KOPT-K1 (cell line): Measurements from ENCODE around the gene CLBA1.
"Not testable (repeated sequence)": the region's sequence is repeated elsewhere in the genome, so short reads cannot be mapped to it uniquely, and the experiment has no call there.

Experiments
- H3K27ac ChIP-seq: fragments of 200-600 bp; sonication (generic); 2 replicates; pipeline ENCODE4 v1.5.1; 2016; ENCODE audit warnings: antibody characterized with exemption, mild to moderate bottlenecking, low read depth, low read length; ENCODE audit not compliant: poor library complexity, severe bottlenecking
- H3K36me3 ChIP-seq: fragments of 200-600 bp; sonication (generic); 2 replicates; pipeline ENCODE4 v1.5.1; 2017; ENCODE audit warnings: antibody characterized with exemption, mild to moderate bottlenecking, low read length, moderate library complexity; ENCODE audit not compliant: insufficient read depth
- H3K9me3 ChIP-seq: fragments of 200-600 bp; sonication (generic); 2 replicates; pipeline ENCODE4 v1.5.1; 2017; ENCODE audit warnings: antibody characterized with exemption, low read length, mild to moderate bottlenecking; ENCODE audit not compliant: insufficient read depth, poor library complexity, severe bottlenecking

CLBA1 gene

GRCh38 chr14:104944436-104945205, 41.0 kb upstream of the CLBA1 start:
- not testable (repeated sequence) for H3K9me3 ChIP-seq, H3K36me3 ChIP-seq, H3K27ac ChIP-seq

- not testable (repeated sequence) for H3K9me3 ChIP-seq, H3K27ac ChIP-seq, H3K36me3 ChIP-seq
Measured at GRCh38 chr14:104945266-104945665, 40.3 kb upstream of the CLBA1 start.

- not testable (repeated sequence) for H3K9me3 ChIP-seq, H3K36me3 ChIP-seq, H3K27ac ChIP-seq
Measured at GRCh38 chr14:104945986-104946965, 39.3 kb upstream of the CLBA1 start.

- H3K27ac ChIP-seq, H3K9me3 ChIP-seq, H3K36me3 ChIP-seq: not testable (repeated sequence)
Measured at GRCh38 chr14:104947201-104947600, 38.4 kb upstream of the CLBA1 start.

- not testable (repeated sequence) for H3K9me3 ChIP-seq, H3K27ac ChIP-seq, H3K36me3 ChIP-seq
Measured at GRCh38 chr14:104947881-104948735, 37.5 kb upstream of the CLBA1 start.

GRCh38 chr14:104948736-104949031, 36.9 kb upstream of the CLBA1 start:
- no peaks in the 10 kb centered on the region for H3K36me3 ChIP-seq
- H3K27ac ChIP-seq: no peak overlapping the region

GRCh38 chr14:104949406-104949955, 36.1 kb upstream of the CLBA1 start:
- H3K9me3 ChIP-seq, H3K36me3 ChIP-seq, H3K27ac ChIP-seq: not testable (repeated sequence)

More at GRCh38 chr14:104948736-104949031, 36.9 kb upstream of the CLBA1 start:
- H3K9me3 ChIP-seq: no peaks in the 10 kb centered on the region

GRCh38 chr14:104950021-104950420, 35.6 kb upstream of the CLBA1 start:
- Histone ChIP-seq H3K9me3 (no peaks in the 10 kb centered on the region), H3K27ac (no peak overlapping the region), H3K36me3 (no peaks in the 10 kb centered on the region)

GRCh38 chr14:104950701-104951100, 34.9 kb upstream of the CLBA1 start:
- H3K9me3 ChIP-seq, H3K36me3 ChIP-seq, H3K27ac ChIP-seq: not testable (repeated sequence)

- not testable (repeated sequence) for H3K9me3 ChIP-seq, H3K36me3 ChIP-seq, H3K27ac ChIP-seq
Measured at GRCh38 chr14:104951863-104952657, 33.5 kb upstream of the CLBA1 start.

GRCh38 chr14:104953097-104953496, 32.5 kb upstream of the CLBA1 start:
- no peak overlapping the region for H3K27ac ChIP-seq
- H3K36me3 ChIP-seq: no peaks in the 10 kb centered on the region
- no peaks in the 10 kb centered on the region for H3K9me3 ChIP-seq

- Histone ChIP-seq H3K9me3 (no peaks in the 10 kb centered on the region), H3K27ac (no peak overlapping the region), H3K36me3 (no peaks in the 10 kb centered on the region)
Measured at GRCh38 chr14:104953896-104954656, 31.5 kb upstream of the CLBA1 start.

GRCh38 chr14:104954746-104955395, 30.7 kb upstream of the CLBA1 start:
- no peaks in the 10 kb centered on the region for H3K9me3 ChIP-seq
- H3K27ac ChIP-seq: no peak overlapping the region
- H3K36me3 ChIP-seq: no peaks in the 10 kb centered on the region
